HG03354 (cell line): ENCODE data around the gene EIF4G1.

Experiments used
- ATAC-seq: cut with Tn5 transposase; IDR thresholded peaks from one replicate; pipeline ENCODE4 v1.9.1; 2021; ENCODE audit warnings: mild to moderate bottlenecking; ENCODE audit not compliant: unreplicated experiment, poor library complexity, severe bottlenecking

Gene EIF4G1

GRCh38 chr3:184306341-184306972, 7.9 kb upstream of the EIF4G1 start:
- ATAC-seq: no peak

GRCh38 chr3:184307915-184308314, 6.5 kb upstream of the EIF4G1 start:
- no peak for ATAC-seq

GRCh38 chr3:184308744-184309143, 5.7 kb upstream of the EIF4G1 start:
- no peak for ATAC-seq

- ATAC-seq: no peak
Measured at GRCh38 chr3:184311633-184312032, 2.8 kb upstream of the EIF4G1 start.

GRCh38 chr3:184314700-184315542, 515 bp downstream of the EIF4G1 start:
- ATAC-seq: peak; percentile 50

GRCh38 chr3:184315543-184315867, 1.1 kb downstream of the EIF4G1 start:
- peak; percentile 7 for ATAC-seq

GRCh38 chr3:184315871-184316661, 1.7 kb downstream of the EIF4G1 start:
- ATAC-seq: no peak

GRCh38 chr3:184316792-184317191, 2.4 kb downstream of the EIF4G1 start:
- ATAC-seq: no peak

GRCh38 chr3:184317201-184317600, 2.8 kb downstream of the EIF4G1 start:
- no peak for ATAC-seq

- no peak for ATAC-seq
Measured at GRCh38 chr3:184320104-184320445, 5.7 kb downstream of the EIF4G1 start.

GRCh38 chr3:184321666-184322065, 7.3 kb downstream of the EIF4G1 start:
- no peak for ATAC-seq

- no peak for ATAC-seq
Measured at GRCh38 chr3:184322731-184323487, 8.5 kb downstream of the EIF4G1 start.

GRCh38 chr3:184323696-184324095, 9.3 kb downstream of the EIF4G1 start:
- ATAC-seq: no peak

GRCh38 chr3:184325269-184325668, 10.9 kb downstream of the EIF4G1 start:
- no peak for ATAC-seq

- no peak for ATAC-seq
Measured at GRCh38 chr3:184325715-184326369, 11.4 kb downstream of the EIF4G1 start.

GRCh38 chr3:184327171-184327570, 12.8 kb downstream of the EIF4G1 start:
- no peak for ATAC-seq

GRCh38 chr3:184328516-184328915, 14.1 kb downstream of the EIF4G1 start:
- ATAC-seq: no peak

GRCh38 chr3:184332370-184333090, 18.1 kb downstream of the EIF4G1 start:
- no peak for ATAC-seq

GRCh38 chr3:184333190-184333589, 18.8 kb downstream of the EIF4G1 start:
- ATAC-seq: no peak
